PC-3 (cell line): ENCODE data around the gene EPHA10. TPM values are rescaled to one million over a fixed set of nuclear protein-coding genes. Genes with fewer than 3 reads are reported as not detected.

Experiments used
- ATAC-seq: fragments of 200-7000 bp; cut with Tn5 transposase; 2 replicates; pipeline ENCODE4 v1.9.1; 2020; ENCODE audit warnings: mild to moderate bottlenecking, moderate library complexity
- BruUV-seq: library from RNA; stranded (reverse); fragments of 400-500 nt; replicated peaks from 2 replicates; lab custom pipeline; 2021; lab: Mats Ljungman, UMichigan
- CTCF ChIA-PET: fragments of 300-600 bp; sonication (Branson Sonifier 250); formaldehyde crosslinking; loops from one replicate; lab custom pipeline; 2022; ENCODE audit warnings: antibody characterized with exemption; lab: Charles Lee
- POLR2A ChIA-PET: fragments of 300-600 bp; sonication (Branson Sonifier 250); formaldehyde crosslinking; loops from one replicate; lab custom pipeline; 2022; ENCODE audit warnings: antibody characterized with exemption; ENCODE audit not compliant: unreplicated experiment; lab: Charles Lee
- DNase-seq: peaks from one replicate; pipeline ENCODE4 v3.0.0-alpha.2; 2015
- H2AFZ ChIP-seq: fragments of 300-600 bp; sonication (generic); 2 replicates; pipeline ENCODE4 v1.6.0; 2016; ENCODE audit warnings: antibody characterized with exemption, low read length
- H3F3A ChIP-seq: fragments of 300-600 bp; sonication (generic); one replicate; pipeline ENCODE4 v1.6.0; 2017; ENCODE audit warnings: antibody characterized with exemption, low read length, control low read depth, mild to moderate bottlenecking; ENCODE audit not compliant: unreplicated experiment
- H3K27ac ChIP-seq: fragments of 300-600 bp; sonication (generic); 2 replicates; pipeline ENCODE4 v1.5.1; 2016; ENCODE audit warnings: mild to moderate bottlenecking, low read length
- H3K27me3 ChIP-seq: fragments of 300-600 bp; sonication (generic); 2 replicates; pipeline ENCODE4 v1.6.1; 2016; ENCODE audit warnings: low read length, mixed read lengths
- H3K36me3 ChIP-seq: fragments of 300-600 bp; sonication (generic); 2 replicates; pipeline ENCODE4 v1.6.1; 2016; ENCODE audit warnings: low read depth, mixed run types, low read length, mixed read lengths
- H3K4me1 ChIP-seq: fragments of 300-600 bp; sonication (generic); 2 replicates; pipeline ENCODE4 v1.5.1; 2016; ENCODE audit warnings: low read length; ENCODE audit not compliant: insufficient read depth
- H3K4me2 ChIP-seq: fragments of 300-600 bp; sonication (generic); 2 replicates; pipeline ENCODE4 v1.6.0; 2016; ENCODE audit warnings: low read length
- H3K4me3 ChIP-seq: fragments of 300-600 bp; sonication (generic); 2 replicates; pipeline ENCODE4 v1.5.1; 2016; ENCODE audit warnings: mild to moderate bottlenecking, low read length, mixed read lengths
- H3K79me2 ChIP-seq: fragments of 300-600 bp; sonication (generic); 2 replicates; pipeline ENCODE4 v1.6.1; 2017; ENCODE audit warnings: low read length, mixed read lengths
- H3K9ac ChIP-seq: fragments of 300-600 bp; sonication (generic); 2 replicates; pipeline ENCODE4 v1.6.0; 2016; ENCODE audit warnings: mild to moderate bottlenecking, low read length
- H3K9me2 ChIP-seq: fragments of 300-600 bp; sonication (generic); replicated peaks from 2 replicates; pipeline ENCODE4 v1.6.1; 2016; ENCODE audit warnings: mixed run types, low read length, mixed read lengths
- H3K9me3 ChIP-seq: fragments of 300-600 bp; sonication (generic); 2 replicates; pipeline ENCODE4 v1.6.1; 2016; ENCODE audit warnings: low read length, mixed read lengths
- H4K20me1 ChIP-seq: fragments of 300-600 bp; sonication (generic); 2 replicates; pipeline ENCODE4 v1.6.1; 2016; ENCODE audit warnings: low read length, mixed read lengths
- CTCF ChIP-seq: fragments of 300-600 bp; sonication (generic); conservative IDR thresholded peaks from 2 replicates; pipeline ENCODE4 v1.5.1; 2017; ENCODE audit warnings: antibody characterized with exemption, low read depth, mild to moderate bottlenecking, low read length
- EZH2 ChIP-seq: fragments of 300-600 bp; sonication (generic); IDR thresholded peaks from one replicate; pipeline ENCODE4 v1.6.1; 2017; ENCODE audit warnings: antibody characterized with exemption, mild to moderate bottlenecking, low read length; ENCODE audit not compliant: unreplicated experiment
- EZH2phosphoT487 ChIP-seq: fragments of 300-600 bp; sonication (generic); IDR thresholded peaks from 2 replicates; pipeline ENCODE4 v1.6.1; 2018; ENCODE audit warnings: mild to moderate bottlenecking, antibody characterized with exemption, low read length, borderline replicate concordance
- intact Hi-C: fragments of 100-400 bp; cut with micrococcal nuclease; formaldehyde crosslinking; loops from 2 replicates; pipeline ENCODE4 v1.9.0; 2023
- total RNA-seq: library from RNA; depleted of rRNA; stranded (reverse); fragments of >200 nt; gene quantifications from 2 replicates; pipeline ENCODE4 v1.2.3, GENCODE V29; 2014

Gene EPHA10
- total RNA-seq, 1 experiment from 2014 or later: 3.5 TPM

- no peak for TF ChIP-seq EZH2phosphoT487
- TF ChIP-seq EZH2: no peak
- no peak for TF ChIP-seq CTCF
- no TSS peak for BruUV-seq
- ChIA-PET CTCF (no interaction called here), POLR2A (no interaction called here)
- DNase-seq (no peak), ATAC-seq (no peak)
- H3K4me2 ChIP-seq: no peak overlapping the region
- H3K27me3 ChIP-seq: no peaks in the 10 kb centered on the region
- H3K4me1 ChIP-seq: no peaks in the 10 kb centered on the region
- no peak overlapping the region for H3K27ac ChIP-seq
- no peaks in the 10 kb centered on the region for H3K9me2 ChIP-seq
- intact Hi-C loops: no loop called here
- no peak overlapping the region for H2AFZ ChIP-seq
- H3K36me3 ChIP-seq: no peaks in the 10 kb centered on the region; the same call in 1 of the 2 replicates
- no peaks in the 10 kb centered on the region for H4K20me1 ChIP-seq
- H3F3A ChIP-seq: no peaks in the 10 kb centered on the region
- no peaks in the 10 kb centered on the region for H3K9me3 ChIP-seq
- no peak overlapping the region for H3K9ac ChIP-seq
- no peaks in the 10 kb centered on the region for H3K79me2 ChIP-seq
- no peak overlapping the region for H3K4me3 ChIP-seq
These were observed 48.6 kb downstream of the EPHA10 start for GRCh38 chr1:37716321-37716720.

GRCh38 chr1:37714689-37715088 lies 50.2 kb downstream of the EPHA10 start:
- Histone ChIP-seq H3K27ac (no peak overlapping the region), H3K4me3 (no peak overlapping the region), H4K20me1 (no peaks in the 10 kb centered on the region), H3K36me3 (peaks cover 4% of the 10 kb centered on the region; the same call in 1 of the 2 replicates), H3K4me1 (no peaks in the 10 kb centered on the region), H3K9me3 (no peaks in the 10 kb centered on the region), H3K9me2 (no peaks in the 10 kb centered on the region), H3F3A (no peaks in the 10 kb centered on the region), H2AFZ (no peak overlapping the region), H3K27me3 (no peaks in the 10 kb centered on the region), H3K9ac (no peak overlapping the region), H3K79me2 (no peaks in the 10 kb centered on the region), H3K4me2 (no peak overlapping the region)
- DNase-seq: no peak
- ChIA-PET CTCF (no interaction called here), POLR2A (no interaction called here)
- no peak for ATAC-seq
- intact Hi-C loops: no loop called here
- no TSS peak for BruUV-seq
- TF ChIP-seq CTCF (no peak), EZH2phosphoT487 (no peak), EZH2 (no peak)

DNA sequence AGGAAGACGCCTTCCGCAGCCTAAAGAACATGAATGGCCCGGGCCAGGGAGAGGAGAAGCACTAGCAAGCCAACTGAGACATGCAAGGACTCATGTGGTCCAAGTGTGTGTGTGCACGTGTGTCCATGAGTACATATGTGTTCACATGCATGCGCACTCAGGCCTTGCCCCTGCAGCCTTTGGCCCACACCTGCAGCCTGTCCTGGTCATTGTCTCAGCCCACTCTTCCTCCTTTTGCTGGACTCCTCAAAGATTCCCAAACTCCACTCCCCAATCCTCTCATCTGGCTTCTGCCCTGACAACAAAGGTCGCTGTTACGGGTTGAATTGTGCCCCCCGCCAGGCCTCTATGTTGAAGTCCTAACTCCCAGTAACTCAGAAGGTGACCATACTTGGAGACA lies 50.7 kb downstream of the EPHA10 start:
- H3K27ac ChIP-seq: no peak overlapping the region
- no peaks in the 10 kb centered on the region for H3K79me2 ChIP-seq
- no peaks in the 10 kb centered on the region for H3K27me3 ChIP-seq
- H3K4me2 ChIP-seq: no peak overlapping the region
- POLR2A ChIA-PET: no interaction called here
- no peaks in the 10 kb centered on the region for H4K20me1 ChIP-seq
- TF ChIP-seq EZH2 (no peak), CTCF (no peak), EZH2phosphoT487 (no peak)
- no peak overlapping the region for H3K4me3 ChIP-seq
- no peak for ATAC-seq
- no peak overlapping the region for H3K9ac ChIP-seq
- no peaks in the 10 kb centered on the region for H3K4me1 ChIP-seq
- H3F3A ChIP-seq: no peaks in the 10 kb centered on the region
- no peaks in the 10 kb centered on the region for H3K9me2 ChIP-seq
- intact Hi-C loops: no loop called here
- no peak overlapping the region for H2AFZ ChIP-seq
- CTCF ChIA-PET: no interaction called here
- no peak for DNase-seq
- H3K36me3 ChIP-seq: peaks cover 8% of the 10 kb centered on the region; the same call in 1 of the 2 replicates
- no TSS peak for BruUV-seq
- H3K9me3 ChIP-seq: no peaks in the 10 kb centered on the region
